WTC11 (cell line): ENCODE measurements around the gene EVC. TPM values are rescaled to one million over a fixed set of nuclear protein-coding genes. Genes with fewer than 3 reads are reported as not detected.

Source experiments
- ATAC-seq: fragments of 200-7000 bp; cut with Tn5 transposase; 2 replicates; pipeline ENCODE4 v1.10.0; 2021; ENCODE audit warnings: mild to moderate bottlenecking, moderate library complexity
- CTCF ChIA-PET: fragments of 300-600 bp; sonication (Branson Sonifier 250); formaldehyde crosslinking; loops from one replicate; lab custom pipeline; 2021; ENCODE audit warnings: antibody characterized with exemption; lab: Charles Lee
- POLR2A ChIA-PET: fragments of 350-600 bp; sonication (Branson Sonifier 250); formaldehyde crosslinking; loops from one replicate; lab custom pipeline; 2021; ENCODE audit warnings: antibody characterized with exemption; lab: Charles Lee
- DNase-seq: peaks from one replicate; pipeline ENCODE4 v3.0.0; 2021; ENCODE audit warnings: low spot score
- H3K27ac Mint-ChIP-seq: 2 replicates; pipeline ENCODE4 v1.8.0; 2021; ENCODE audit warnings: mixed read lengths
- H3K27me3 Mint-ChIP-seq: 2 replicates; pipeline ENCODE4 v1.8.0; 2021; ENCODE audit warnings: low read depth, mild to moderate bottlenecking, moderate library complexity, mixed read lengths
- H3K36me3 Mint-ChIP-seq: 2 replicates; pipeline ENCODE4 v1.8.0; 2021; ENCODE audit warnings: mixed read lengths
- H3K4me1 Mint-ChIP-seq: 2 replicates; pipeline ENCODE4 v1.8.0; 2022; ENCODE audit warnings: mixed read lengths
- H3K4me3 Mint-ChIP-seq: 2 replicates; pipeline ENCODE4 v1.8.0; 2021; ENCODE audit warnings: mild to moderate bottlenecking, moderate library complexity, mixed read lengths
- H3K9me3 Mint-ChIP-seq: 2 replicates; pipeline ENCODE4 v1.8.0; 2021; ENCODE audit warnings: mixed read lengths
- IRF2 ChIP-seq: sonication (generic); formaldehyde crosslinking; IDR thresholded peaks from 2 replicates; pipeline ENCODE4 v1.8.0; 2022; ENCODE audit warnings: low read depth, missing genetic modification reagents, borderline replicate concordance
- JAZF1 ChIP-seq: fragments of 250-450 bp; sonication (Bioruptor Pico); IDR thresholded peaks from 2 replicates; pipeline ENCODE4 v1.9.0; 2021; ENCODE audit warnings: moderate library complexity, mild to moderate bottlenecking, inconsistent platforms
- JUN ChIP-seq: sonication (generic); formaldehyde crosslinking; IDR thresholded peaks from 2 replicates; pipeline ENCODE4 v1.8.0; 2023; ENCODE audit warnings: mild to moderate bottlenecking, missing genetic modification reagents
- SMAD3 ChIP-seq: sonication (generic); formaldehyde crosslinking; IDR thresholded peaks from 2 replicates; pipeline ENCODE4 v1.8.0; 2022; ENCODE audit warnings: missing genetic modification reagents, mild to moderate bottlenecking, borderline replicate concordance
- SMAD4 ChIP-seq: sonication (generic); formaldehyde crosslinking; IDR thresholded peaks from 2 replicates; pipeline ENCODE4 v1.8.0; 2022; ENCODE audit warnings: mild to moderate bottlenecking, missing genetic modification reagents
- TEAD1 ChIP-seq: sonication (generic); formaldehyde crosslinking; IDR thresholded peaks from 2 replicates; pipeline ENCODE4 v1.8.0; 2022; ENCODE audit warnings: mild to moderate bottlenecking, missing genetic modification reagents
- ZNF317 ChIP-seq: sonication (generic); formaldehyde crosslinking; IDR thresholded peaks from 2 replicates; pipeline ENCODE4 v1.8.1; 2023; ENCODE audit warnings: low read depth, mild to moderate bottlenecking, moderate library complexity, missing genetic modification reagents, borderline replicate concordance
- ZNF671 ChIP-seq: fragments of 250-450 bp; sonication (Bioruptor Pico); IDR thresholded peaks from 2 replicates; pipeline ENCODE4 v1.8.0; 2021; ENCODE audit warnings: mild to moderate bottlenecking
- total RNA-seq: library from RNA; stranded (reverse); gene quantifications from 3 replicates; pipeline ENCODE4 v1.2.3, GENCODE V29; 2021
- TF ChIP-seq, protein P1 (sequence below): sonication (generic); formaldehyde crosslinking; IDR thresholded peaks from 2 replicates; pipeline ENCODE4 v1.8.1; 2022; ENCODE audit warnings: mild to moderate bottlenecking, missing genetic modification reagents, moderate library complexity, borderline replicate concordance
- TF ChIP-seq, protein P2 (sequence below): sonication (generic); formaldehyde crosslinking; IDR thresholded peaks from 2 replicates; pipeline ENCODE4 v1.8.1; 2022; ENCODE audit warnings: low read depth, missing genetic modification reagents, borderline replicate concordance
- TF ChIP-seq, protein P3 (sequence below): sonication (generic); formaldehyde crosslinking; IDR thresholded peaks from 2 replicates; pipeline ENCODE4 v1.8.1; 2023; ENCODE audit warnings: mild to moderate bottlenecking, missing genetic modification reagents
- TF ChIP-seq, protein P4 (sequence below): fragments of 200-600 bp; IDR thresholded peaks from 2 replicates; pipeline ENCODE4 v1.8.0; 2022; ENCODE audit warnings: antibody characterized with exemption
- TF ChIP-seq, protein P5 (sequence below): sonication (generic); formaldehyde crosslinking; IDR thresholded peaks from 2 replicates; pipeline ENCODE4 v1.8.1; 2023; ENCODE audit warnings: mild to moderate bottlenecking, moderate library complexity, missing genetic modification reagents

EVC gene
- total RNA-seq, 1 experiment from 2014 or later: 12.5 TPM

DNA sequence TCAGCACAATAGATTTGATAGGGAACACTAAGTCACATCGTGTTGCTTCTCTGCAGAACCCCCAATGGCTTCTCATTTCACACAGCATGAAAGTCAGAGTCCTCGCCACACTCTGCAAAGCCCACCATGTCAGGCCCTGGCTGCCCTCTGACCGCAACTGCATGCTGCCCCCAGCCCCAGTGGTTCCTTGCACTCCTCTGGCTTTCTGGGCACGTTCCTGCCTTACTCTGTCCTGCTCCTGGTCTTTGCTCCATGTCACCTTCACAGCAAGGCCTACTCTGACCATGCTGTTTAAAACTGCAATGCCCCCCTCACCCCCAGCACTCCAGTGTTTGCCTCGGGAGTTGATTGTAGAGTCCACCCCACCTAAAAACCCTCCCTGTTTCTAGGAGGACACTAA is 78.1 kb downstream of the EVC start:
- H3K27ac Mint-ChIP-seq: no peak overlapping the region; the same call in 1 of the 2 replicates
- ChIA-PET CTCF (interaction anchor here (0.6 kb wide), 1 partner anchor 801 kb away, joined by 3 read pairs; no protein-coding TSS in a partner anchor), POLR2A (no interaction called here)
- no peaks in the 10 kb centered on the region for H3K9me3 Mint-ChIP-seq
- TF ChIP-seq, protein P1, sequence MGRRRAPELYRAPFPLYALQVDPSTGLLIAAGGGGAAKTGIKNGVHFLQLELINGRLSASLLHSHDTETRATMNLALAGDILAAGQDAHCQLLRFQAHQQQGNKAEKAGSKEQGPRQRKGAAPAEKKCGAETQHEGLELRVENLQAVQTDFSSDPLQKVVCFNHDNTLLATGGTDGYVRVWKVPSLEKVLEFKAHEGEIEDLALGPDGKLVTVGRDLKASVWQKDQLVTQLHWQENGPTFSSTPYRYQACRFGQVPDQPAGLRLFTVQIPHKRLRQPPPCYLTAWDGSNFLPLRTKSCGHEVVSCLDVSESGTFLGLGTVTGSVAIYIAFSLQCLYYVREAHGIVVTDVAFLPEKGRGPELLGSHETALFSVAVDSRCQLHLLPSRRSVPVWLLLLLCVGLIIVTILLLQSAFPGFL (CRISPR knock-in tag): no peak
- TF ChIP-seq, protein P2, sequence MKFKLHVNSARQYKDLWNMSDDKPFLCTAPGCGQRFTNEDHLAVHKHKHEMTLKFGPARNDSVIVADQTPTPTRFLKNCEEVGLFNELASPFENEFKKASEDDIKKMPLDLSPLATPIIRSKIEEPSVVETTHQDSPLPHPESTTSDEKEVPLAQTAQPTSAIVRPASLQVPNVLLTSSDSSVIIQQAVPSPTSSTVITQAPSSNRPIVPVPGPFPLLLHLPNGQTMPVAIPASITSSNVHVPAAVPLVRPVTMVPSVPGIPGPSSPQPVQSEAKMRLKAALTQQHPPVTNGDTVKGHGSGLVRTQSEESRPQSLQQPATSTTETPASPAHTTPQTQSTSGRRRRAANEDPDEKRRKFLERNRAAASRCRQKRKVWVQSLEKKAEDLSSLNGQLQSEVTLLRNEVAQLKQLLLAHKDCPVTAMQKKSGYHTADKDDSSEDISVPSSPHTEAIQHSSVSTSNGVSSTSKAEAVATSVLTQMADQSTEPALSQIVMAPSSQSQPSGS: no peak
- TF ChIP-seq, protein P3, sequence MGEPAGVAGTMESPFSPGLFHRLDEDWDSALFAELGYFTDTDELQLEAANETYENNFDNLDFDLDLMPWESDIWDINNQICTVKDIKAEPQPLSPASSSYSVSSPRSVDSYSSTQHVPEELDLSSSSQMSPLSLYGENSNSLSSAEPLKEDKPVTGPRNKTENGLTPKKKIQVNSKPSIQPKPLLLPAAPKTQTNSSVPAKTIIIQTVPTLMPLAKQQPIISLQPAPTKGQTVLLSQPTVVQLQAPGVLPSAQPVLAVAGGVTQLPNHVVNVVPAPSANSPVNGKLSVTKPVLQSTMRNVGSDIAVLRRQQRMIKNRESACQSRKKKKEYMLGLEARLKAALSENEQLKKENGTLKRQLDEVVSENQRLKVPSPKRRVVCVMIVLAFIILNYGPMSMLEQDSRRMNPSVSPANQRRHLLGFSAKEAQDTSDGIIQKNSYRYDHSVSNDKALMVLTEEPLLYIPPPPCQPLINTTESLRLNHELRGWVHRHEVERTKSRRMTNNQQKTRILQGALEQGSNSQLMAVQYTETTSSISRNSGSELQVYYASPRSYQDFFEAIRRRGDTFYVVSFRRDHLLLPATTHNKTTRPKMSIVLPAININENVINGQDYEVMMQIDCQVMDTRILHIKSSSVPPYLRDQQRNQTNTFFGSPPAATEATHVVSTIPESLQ (CRISPR knock-in tag): no peak
- no peaks in the 10 kb centered on the region for H3K27me3 Mint-ChIP-seq
- peaks cover 5% of the 10 kb centered on the region for H3K4me1 Mint-ChIP-seq
- no peak for ATAC-seq
- peaks cover 28% of the 10 kb centered on the region for H3K36me3 Mint-ChIP-seq
- no peak overlapping the region for H3K4me3 Mint-ChIP-seq
- no peak for DNase-seq

DNA sequence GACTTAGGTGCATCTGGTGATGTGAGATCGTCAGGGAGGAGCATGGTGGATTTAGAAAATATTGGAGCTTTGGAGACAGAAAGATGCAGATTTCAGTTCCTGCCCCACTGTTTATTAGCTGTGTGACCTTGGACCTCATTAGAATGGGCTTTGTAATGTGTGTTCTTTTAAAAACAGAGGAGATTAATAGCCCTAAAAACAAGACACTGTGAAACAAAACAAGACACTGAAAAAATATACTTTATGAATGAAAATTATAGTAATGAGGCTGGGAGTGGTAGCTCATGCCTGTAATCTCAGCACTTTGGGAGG is 79.5 kb downstream of the EVC start:
- DNase-seq: no peak
- H3K4me1 Mint-ChIP-seq: no peaks in the 10 kb centered on the region
- peaks cover 28% of the 10 kb centered on the region for H3K36me3 Mint-ChIP-seq
- TF ChIP-seq JUN (CRISPR knock-in tag): no peak
- TF ChIP-seq SMAD4 (CRISPR knock-in tag): 0 out of 2 replicates have a peak, but pooled peaks have one; percentile 23
- no peak for TF ChIP-seq ZNF671 (CRISPR knock-in tag)
- TF ChIP-seq ZNF317 (CRISPR knock-in tag): no peak
- TF ChIP-seq, protein P4, sequence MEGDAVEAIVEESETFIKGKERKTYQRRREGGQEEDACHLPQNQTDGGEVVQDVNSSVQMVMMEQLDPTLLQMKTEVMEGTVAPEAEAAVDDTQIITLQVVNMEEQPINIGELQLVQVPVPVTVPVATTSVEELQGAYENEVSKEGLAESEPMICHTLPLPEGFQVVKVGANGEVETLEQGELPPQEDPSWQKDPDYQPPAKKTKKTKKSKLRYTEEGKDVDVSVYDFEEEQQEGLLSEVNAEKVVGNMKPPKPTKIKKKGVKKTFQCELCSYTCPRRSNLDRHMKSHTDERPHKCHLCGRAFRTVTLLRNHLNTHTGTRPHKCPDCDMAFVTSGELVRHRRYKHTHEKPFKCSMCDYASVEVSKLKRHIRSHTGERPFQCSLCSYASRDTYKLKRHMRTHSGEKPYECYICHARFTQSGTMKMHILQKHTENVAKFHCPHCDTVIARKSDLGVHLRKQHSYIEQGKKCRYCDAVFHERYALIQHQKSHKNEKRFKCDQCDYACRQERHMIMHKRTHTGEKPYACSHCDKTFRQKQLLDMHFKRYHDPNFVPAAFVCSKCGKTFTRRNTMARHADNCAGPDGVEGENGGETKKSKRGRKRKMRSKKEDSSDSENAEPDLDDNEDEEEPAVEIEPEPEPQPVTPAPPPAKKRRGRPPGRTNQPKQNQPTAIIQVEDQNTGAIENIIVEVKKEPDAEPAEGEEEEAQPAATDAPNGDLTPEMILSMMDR: no peak
- CTCF ChIA-PET: interaction anchor here (0.6 to 1.7 kb wide), 2 partner anchors 23 to 805 kb away, joined by 3 to 5 read pairs; no protein-coding TSS in a partner anchor
- no peaks in the 10 kb centered on the region for H3K9me3 Mint-ChIP-seq
- POLR2A ChIA-PET: no interaction called here
- H3K27me3 Mint-ChIP-seq: no peaks in the 10 kb centered on the region
- H3K4me3 Mint-ChIP-seq: no peak overlapping the region
- H3K27ac Mint-ChIP-seq: no peak overlapping the region
- ATAC-seq: no peak

DNA sequence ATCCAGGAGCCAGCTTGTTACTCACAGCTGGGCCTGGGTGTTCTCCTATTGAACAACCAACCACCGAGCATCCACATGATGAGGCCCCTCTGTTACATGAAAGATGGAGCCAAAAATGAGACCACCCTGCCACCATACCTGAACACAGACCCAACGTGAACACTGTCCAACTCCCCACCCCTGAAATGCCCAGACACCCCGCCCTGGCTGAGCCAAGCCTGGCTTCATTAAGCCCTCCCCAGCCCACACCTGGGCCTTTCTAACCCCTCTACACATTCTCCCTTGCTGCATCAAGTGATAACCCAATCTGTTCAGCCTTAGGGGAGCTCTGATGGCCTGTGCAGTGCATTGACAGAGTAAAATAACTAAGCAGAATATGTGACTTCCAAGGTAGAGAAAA is 80.7 kb downstream of the EVC start:
- Mint-ChIP-seq H3K4me1 (no peaks in the 10 kb centered on the region), H3K36me3 (peaks cover 30% of the 10 kb centered on the region), H3K4me3 (no peak overlapping the region), H3K27me3 (no peaks in the 10 kb centered on the region), H3K27ac (no peak overlapping the region)
- ATAC-seq: no peak
- ChIA-PET POLR2A (no interaction called here), CTCF (interaction anchor here (0.5 to 1.7 kb wide), 2 partner anchors 10 to 22 kb away, joined by 5 to 6 read pairs; no protein-coding TSS in a partner anchor)
- DNase-seq: no peak
- TF ChIP-seq TEAD1 (CRISPR knock-in tag): no peak
- TF ChIP-seq JAZF1 (CRISPR knock-in tag): no peak
- TF ChIP-seq, protein P5, sequence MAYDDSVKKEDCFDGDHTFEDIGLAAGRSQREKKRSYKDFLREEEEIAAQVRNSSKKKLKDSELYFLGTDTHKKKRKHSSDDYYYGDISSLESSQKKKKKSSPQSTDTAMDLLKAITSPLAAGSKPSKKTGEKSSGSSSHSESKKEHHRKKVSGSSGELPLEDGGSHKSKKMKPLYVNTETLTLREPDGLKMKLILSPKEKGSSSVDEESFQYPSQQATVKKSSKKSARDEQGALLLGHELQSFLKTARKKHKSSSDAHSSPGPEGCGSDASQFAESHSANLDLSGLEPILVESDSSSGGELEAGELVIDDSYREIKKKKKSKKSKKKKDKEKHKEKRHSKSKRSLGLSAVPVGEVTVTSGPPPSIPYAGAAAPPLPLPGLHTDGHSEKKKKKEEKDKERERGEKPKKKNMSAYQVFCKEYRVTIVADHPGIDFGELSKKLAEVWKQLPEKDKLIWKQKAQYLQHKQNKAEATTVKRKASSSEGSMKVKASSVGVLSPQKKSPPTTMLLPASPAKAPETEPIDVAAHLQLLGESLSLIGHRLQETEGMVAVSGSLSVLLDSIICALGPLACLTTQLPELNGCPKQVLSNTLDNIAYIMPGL (CRISPR knock-in tag): no peak
- no peak for TF ChIP-seq SMAD3 (CRISPR knock-in tag)
- TF ChIP-seq IRF2 (CRISPR knock-in tag): no peak
- TF ChIP-seq, all 79 proteins: peak for 0
- H3K9me3 Mint-ChIP-seq: no peaks in the 10 kb centered on the region
